ENCODE data around the gene ARHGAP9. TPM values are rescaled to one million over a fixed set of nuclear protein-coding genes. Genes with fewer than 3 reads are reported as not detected.

Gene ARHGAP9
- total RNA-seq, 1 experiment from 2014 or later, result 0.52 TPM

- intact Hi-C loops (cut with micrococcal nuclease; ENCODE audit: unreplicated experiment), result no loop called here
- DNase-seq (ENCODE audit: low spot score), result no peak
- Histone ChIP-seq H3K36me3 (ENCODE audit: insufficient read depth, low read length, poor library complexity, severe bottlenecking) (no peaks in the 10 kb centered on the region), H3K27me3 (replicated peaks; ENCODE audit: insufficient read depth, low read depth, low read length, poor library complexity) (no peaks in the 10 kb centered on the region), H3K27ac (ENCODE audit: low read depth, low read length, poor library complexity, severe bottlenecking) (no peak overlapping the region), H3K9me3 (ENCODE audit: low read depth, low read length, poor library complexity, severe bottlenecking) (no peaks in the 10 kb centered on the region), H3K4me3 (ENCODE audit: low read depth, low read length, poor library complexity, severe bottlenecking) (no peak overlapping the region), H3K4me1 (ENCODE audit: insufficient read depth, low read length, poor library complexity, severe bottlenecking) (peaks cover 6% of the 10 kb centered on the region)
- no TSS peak for BruUV-seq (replicated peaks)
- ChIA-PET POLR2A (ENCODE audit: low non-redundant PET) (no interaction called here), CTCF (no interaction called here)
- TF ChIP-seq, protein P1, sequence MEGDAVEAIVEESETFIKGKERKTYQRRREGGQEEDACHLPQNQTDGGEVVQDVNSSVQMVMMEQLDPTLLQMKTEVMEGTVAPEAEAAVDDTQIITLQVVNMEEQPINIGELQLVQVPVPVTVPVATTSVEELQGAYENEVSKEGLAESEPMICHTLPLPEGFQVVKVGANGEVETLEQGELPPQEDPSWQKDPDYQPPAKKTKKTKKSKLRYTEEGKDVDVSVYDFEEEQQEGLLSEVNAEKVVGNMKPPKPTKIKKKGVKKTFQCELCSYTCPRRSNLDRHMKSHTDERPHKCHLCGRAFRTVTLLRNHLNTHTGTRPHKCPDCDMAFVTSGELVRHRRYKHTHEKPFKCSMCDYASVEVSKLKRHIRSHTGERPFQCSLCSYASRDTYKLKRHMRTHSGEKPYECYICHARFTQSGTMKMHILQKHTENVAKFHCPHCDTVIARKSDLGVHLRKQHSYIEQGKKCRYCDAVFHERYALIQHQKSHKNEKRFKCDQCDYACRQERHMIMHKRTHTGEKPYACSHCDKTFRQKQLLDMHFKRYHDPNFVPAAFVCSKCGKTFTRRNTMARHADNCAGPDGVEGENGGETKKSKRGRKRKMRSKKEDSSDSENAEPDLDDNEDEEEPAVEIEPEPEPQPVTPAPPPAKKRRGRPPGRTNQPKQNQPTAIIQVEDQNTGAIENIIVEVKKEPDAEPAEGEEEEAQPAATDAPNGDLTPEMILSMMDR (conservative IDR thresholded peaks at IDR 0.05; ENCODE audit: low read depth, low read length), result no peak
- no peak for TF ChIP-seq EZH2 (IDR thresholded peaks at IDR 0.05; ENCODE audit: borderline replicate concordance, low read depth, low read length, poor library complexity, severe bottlenecking)
Measured at GRCh38 chr12:57467212-57467874, 12.3 kb downstream of the ARHGAP9 start.

DNA sequence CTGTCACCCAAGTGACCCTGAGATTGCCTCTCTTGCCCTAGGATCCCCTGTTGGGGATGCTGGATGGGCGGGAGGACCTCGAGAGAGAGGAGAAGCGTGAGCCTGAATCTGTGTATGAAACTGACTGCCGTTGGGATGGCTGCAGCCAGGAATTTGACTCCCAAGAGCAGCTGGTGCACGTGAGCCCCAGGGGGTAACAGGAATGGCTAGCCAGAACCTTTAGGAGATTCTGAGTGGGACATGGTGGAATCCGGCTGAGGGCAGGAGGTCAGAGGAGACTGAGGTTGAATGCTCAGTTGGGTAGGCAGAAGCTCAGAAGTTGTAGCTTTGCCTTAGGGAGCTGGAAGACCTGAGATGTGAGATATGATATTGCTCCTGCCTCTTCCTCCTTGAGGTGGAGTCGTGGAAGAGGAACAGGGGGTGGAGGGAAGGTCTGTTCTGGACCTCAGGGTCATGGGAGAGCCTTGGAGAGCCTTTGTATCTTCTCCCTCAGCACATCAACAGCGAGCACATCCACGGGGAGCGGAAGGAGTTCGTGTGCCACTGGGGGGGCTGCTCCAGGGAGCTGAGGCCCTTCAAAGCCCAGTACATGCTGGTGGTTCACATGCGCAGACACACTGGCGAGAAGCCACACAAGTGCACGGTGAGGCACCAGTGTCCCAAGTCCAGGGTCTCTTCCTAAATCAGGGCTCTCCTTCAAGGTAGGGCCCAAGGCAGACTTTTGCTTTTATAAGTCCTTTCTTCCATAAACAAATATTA is 13.7 kb downstream of the ARHGAP9 start:
- Histone ChIP-seq H3K4me1 (ENCODE audit: insufficient read depth, low read length, poor library complexity, severe bottlenecking) (peaks cover 10% of the 10 kb centered on the region), H3K27ac (ENCODE audit: low read depth, low read length, poor library complexity, severe bottlenecking) (no peak overlapping the region), H3K36me3 (ENCODE audit: insufficient read depth, low read length, poor library complexity, severe bottlenecking) (no peaks in the 10 kb centered on the region), H3K27me3 (replicated peaks; ENCODE audit: insufficient read depth, low read depth, low read length, poor library complexity) (no peaks in the 10 kb centered on the region), H3K9me3 (ENCODE audit: low read depth, low read length, poor library complexity, severe bottlenecking) (no peaks in the 10 kb centered on the region), H3K4me3 (ENCODE audit: low read depth, low read length, poor library complexity, severe bottlenecking) (no peak overlapping the region)
- DNase-seq (ENCODE audit: low spot score), result no peak
- TF ChIP-seq EZH2 (IDR thresholded peaks at IDR 0.05; ENCODE audit: borderline replicate concordance, low read depth, low read length, poor library complexity, severe bottlenecking), result no peak
- TF ChIP-seq, protein P1 (conservative IDR thresholded peaks at IDR 0.05; ENCODE audit: low read depth, low read length), result no peak
- ChIA-PET POLR2A (ENCODE audit: low non-redundant PET) (interaction anchor here (1.0 kb wide), 1 partner anchor 165 kb away, joined by 3 read pairs; no protein-coding TSS in a partner anchor), CTCF (no interaction called here)
- BruUV-seq (replicated peaks), result no TSS peak
- intact Hi-C loops (cut with micrococcal nuclease; ENCODE audit: unreplicated experiment), result no loop called here

DNA sequence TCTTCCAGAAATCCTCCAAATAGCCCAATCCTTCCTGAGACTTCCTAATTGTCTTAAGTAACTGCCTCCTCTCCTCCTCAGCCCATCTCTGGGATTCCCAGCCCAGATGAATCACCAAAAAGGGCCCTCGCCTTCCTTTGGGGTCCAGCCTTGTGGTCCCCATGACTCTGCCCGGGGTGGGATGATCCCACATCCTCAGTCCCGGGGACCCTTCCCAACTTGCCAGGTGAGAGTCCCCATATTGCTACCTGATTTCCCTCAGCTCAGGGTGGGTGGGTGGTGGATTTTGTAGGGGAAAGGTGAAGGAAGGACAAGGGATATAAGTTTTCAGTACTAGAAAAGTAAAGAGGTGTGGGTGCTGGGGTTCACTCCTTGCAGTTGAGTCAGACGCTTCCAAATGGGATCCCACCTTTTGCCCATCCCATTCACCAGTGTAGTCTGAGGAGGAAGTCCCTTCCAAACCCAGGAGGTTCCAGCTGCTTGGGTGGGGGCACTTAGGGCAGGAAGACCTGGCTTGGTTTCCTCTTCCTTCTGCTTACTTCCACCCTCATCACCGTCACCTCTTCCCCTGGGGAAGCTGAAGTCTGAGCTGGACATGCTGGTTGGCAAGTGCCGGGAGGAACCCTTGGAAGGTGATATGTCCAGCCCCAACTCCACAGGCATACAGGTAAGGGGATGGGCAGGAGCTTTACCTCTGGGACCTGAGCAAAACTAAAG is 14.5 kb downstream of the ARHGAP9 start:
- DNase-seq (ENCODE audit: low spot score), result no peak
- H3K36me3 ChIP-seq (ENCODE audit: insufficient read depth, low read length, poor library complexity, severe bottlenecking), result no peaks in the 10 kb centered on the region
- ChIA-PET POLR2A (ENCODE audit: low non-redundant PET) (no interaction called here), CTCF (no interaction called here)
- H3K9me3 ChIP-seq (ENCODE audit: low read depth, low read length, poor library complexity, severe bottlenecking), result no peaks in the 10 kb centered on the region
- peaks cover 13% of the 10 kb centered on the region for H3K4me1 ChIP-seq (ENCODE audit: insufficient read depth, low read length, poor library complexity, severe bottlenecking)
- H3K4me3 ChIP-seq (ENCODE audit: low read depth, low read length, poor library complexity, severe bottlenecking), result no peak overlapping the region
- no peaks in the 10 kb centered on the region for H3K27me3 ChIP-seq (replicated peaks; ENCODE audit: insufficient read depth, low read depth, low read length, poor library complexity)
- H3K27ac ChIP-seq (ENCODE audit: low read depth, low read length, poor library complexity, severe bottlenecking), result no peak overlapping the region
- TF ChIP-seq EZH2 (IDR thresholded peaks at IDR 0.05; ENCODE audit: borderline replicate concordance, low read depth, low read length, poor library complexity, severe bottlenecking), result no peak
- TF ChIP-seq, protein P1 (conservative IDR thresholded peaks at IDR 0.05; ENCODE audit: low read depth, low read length), result no peak
- intact Hi-C loops (cut with micrococcal nuclease; ENCODE audit: unreplicated experiment), result no loop called here
- no TSS peak for BruUV-seq (replicated peaks)

All from A673 (cell line).